Sigmoid colon (tissue), 7 donors: ENCODE measurements around the gene NT5C1B. TPM values are rescaled to one million over a fixed set of nuclear protein-coding genes. Genes with fewer than 3 reads are reported as not detected.

Source experiments
- DNase-seq: peaks from one replicate; pipeline ENCODE4 v3.0.0-alpha.2; 2019
- H3K27ac ChIP-seq, 4 donors: fragments of 200-600 bp; sonication (generic); one replicate each; pipeline ENCODE4 v1.5.1; 2016 to 2019; ENCODE audit warnings: mild to moderate bottlenecking in 1 of 4
- H3K27me3 ChIP-seq, 3 donors: fragments of 200-600 bp; sonication (generic); one replicate each; pipeline ENCODE4 v1.5.1; 2019; ENCODE audit warnings: mild to moderate bottlenecking in 1 of 3
- H3K36me3 ChIP-seq, 4 donors: fragments of 200-600 bp; sonication (generic); one replicate each; pipeline ENCODE4 v1.5.1; 2016 to 2019
- H3K4me1 ChIP-seq, 4 donors: fragments of 200-600 bp; sonication (generic); one replicate each; pipeline ENCODE4 v1.5.1; 2017 to 2019
- H3K4me3 ChIP-seq, 4 donors: fragments of 200-600 bp; sonication (generic); one replicate each; pipeline ENCODE4 v1.5.1; 2017 to 2019; ENCODE audit warnings: mild to moderate bottlenecking in 2 of 4, moderate library complexity in 1 of 4
- H3K9me3 ChIP-seq, 4 donors: fragments of 200-600 bp in 3 of 4; sonication (generic) in 3 of 4; one replicate each; pipeline versions ENCODE4 v1.5.1 to v1.6.1; 2013 to 2019
- EP300 ChIP-seq, 4 donors: sonication (generic); formaldehyde crosslinking; IDR thresholded peaks; one replicate each; pipeline ENCODE4 v1.6.1; 2017; ENCODE audit warnings: antibody characterized with exemption in 4 of 4
- POLR2A ChIP-seq, 2 donors: fragments of 450-650 bp; IDR thresholded peaks; one replicate each; pipeline ENCODE4 v1.6.1; 2016; ENCODE audit warnings: antibody characterized with exemption in 2 of 2, mild to moderate bottlenecking in 2 of 2, moderate library complexity in 2 of 2
- POLR2AphosphoS5 ChIP-seq, 4 donors: sonication (generic); formaldehyde crosslinking; IDR thresholded peaks; one replicate each; pipeline ENCODE4 v1.6.1; 2017; ENCODE audit warnings: antibody characterized with exemption in 4 of 4
- WGBS, 2 donors: extraction: QIAGEN DNeasy Blood & Tissue Kit; methylation state at CpG; one replicate each; pipeline ENCODE4 v1.1.7; 2013; 5-methylcytosine and 5-hydroxymethylcytosine counted together
- intact Hi-C: fragments of 100-400 bp; cut with DNase I; formaldehyde crosslinking; loops from one replicate; pipeline ENCODE4 v1.15.1; 2023
- polyA plus RNA-seq, 3 donors: library from polyadenylated mRNA; stranded (reverse); fragments of 200-250 nt; gene quantifications; one replicate each; pipeline ENCODE4 v1.2.3, GENCODE V29; 2013
- total RNA-seq, 4 donors: library from RNA; depleted of rRNA; stranded (reverse); fragments of >200 nt; gene quantifications; one replicate each; pipeline ENCODE4 v1.1.0, GENCODE V29; 2016
- TF ChIP-seq, protein P1 (sequence below), 4 experiments: fragments of 450-650 bp in 3 of 4; fragments of 200-600 bp in 1 of 4; IDR thresholded peaks; one replicate each; pipeline ENCODE4 v1.5.1; 2016 to 2019; ENCODE audit warnings: antibody characterized with exemption in 4 of 4, mild to moderate bottlenecking in 3 of 4, moderate library complexity in 2 of 4
- donor health status: healthy with polysubstance abuse.
- donor health status: Bipolar disorder and iron deficiency.
- donor health status: healthy.

NT5C1B gene
- total and polyA plus RNA-seq, 7 donors, result not detected

DNA sequence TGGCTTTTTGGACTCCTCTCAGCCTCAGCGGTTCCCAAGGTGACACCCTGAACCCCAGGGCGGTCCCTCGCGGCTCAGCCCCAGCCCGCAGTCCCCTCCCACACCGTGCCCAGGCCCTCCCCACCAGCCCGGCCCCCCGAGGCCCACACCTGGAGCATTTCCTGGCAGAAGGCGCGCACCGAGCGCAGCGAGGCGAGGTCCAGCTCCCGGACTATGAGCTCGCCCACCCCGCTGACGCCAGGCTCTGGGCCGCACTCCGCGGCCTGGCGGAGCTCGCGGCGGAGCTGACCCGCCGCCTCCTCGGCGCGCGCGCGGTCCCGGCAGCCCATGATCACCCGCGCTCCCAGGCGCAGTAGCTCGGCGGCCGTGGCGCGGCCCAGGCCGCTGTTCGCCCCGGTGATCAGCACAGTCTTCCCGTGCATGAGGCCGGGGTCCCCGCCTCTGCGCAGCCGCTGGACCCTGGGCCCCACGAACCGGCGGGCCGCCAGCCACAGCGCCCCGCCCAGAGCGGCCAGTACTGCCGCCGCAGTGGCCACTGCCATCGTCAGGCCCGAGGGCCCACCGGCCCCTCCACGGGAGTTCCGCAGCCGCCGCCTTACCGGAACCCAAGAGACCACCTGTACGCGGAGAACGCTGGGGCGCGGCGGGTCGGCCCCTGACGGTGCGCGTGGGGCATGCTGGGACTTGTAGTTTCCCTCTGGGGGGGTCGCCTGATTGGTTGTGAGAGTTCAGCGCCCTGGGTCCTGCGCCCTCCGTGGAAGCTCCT is 29.2 kb downstream of the NT5C1B start, which contains the start of gene RDH14:
Gene RDH14 (minus strand): TSS at position 623 of the 766 bp plus-strand sequence. CDS start 81 bp downstream, at position 542.
- TF ChIP-seq POLR2A (IDR thresholded peaks at IDR 0.05) (peak; percentile 42 to 53), POLR2AphosphoS5 (IDR thresholded peaks at IDR 0.05) (peak; percentile 75 to 92 (median 88))
- TF ChIP-seq, protein P1, sequence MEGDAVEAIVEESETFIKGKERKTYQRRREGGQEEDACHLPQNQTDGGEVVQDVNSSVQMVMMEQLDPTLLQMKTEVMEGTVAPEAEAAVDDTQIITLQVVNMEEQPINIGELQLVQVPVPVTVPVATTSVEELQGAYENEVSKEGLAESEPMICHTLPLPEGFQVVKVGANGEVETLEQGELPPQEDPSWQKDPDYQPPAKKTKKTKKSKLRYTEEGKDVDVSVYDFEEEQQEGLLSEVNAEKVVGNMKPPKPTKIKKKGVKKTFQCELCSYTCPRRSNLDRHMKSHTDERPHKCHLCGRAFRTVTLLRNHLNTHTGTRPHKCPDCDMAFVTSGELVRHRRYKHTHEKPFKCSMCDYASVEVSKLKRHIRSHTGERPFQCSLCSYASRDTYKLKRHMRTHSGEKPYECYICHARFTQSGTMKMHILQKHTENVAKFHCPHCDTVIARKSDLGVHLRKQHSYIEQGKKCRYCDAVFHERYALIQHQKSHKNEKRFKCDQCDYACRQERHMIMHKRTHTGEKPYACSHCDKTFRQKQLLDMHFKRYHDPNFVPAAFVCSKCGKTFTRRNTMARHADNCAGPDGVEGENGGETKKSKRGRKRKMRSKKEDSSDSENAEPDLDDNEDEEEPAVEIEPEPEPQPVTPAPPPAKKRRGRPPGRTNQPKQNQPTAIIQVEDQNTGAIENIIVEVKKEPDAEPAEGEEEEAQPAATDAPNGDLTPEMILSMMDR (IDR thresholded peaks at IDR 0.05), result no peak
- intact Hi-C loops, result loop anchor here (2.0 to 5.0 kb wide), 2 partner anchors 39 to 787 kb away; no protein-coding TSS in a partner anchor
- no peaks in the 10 kb centered on the region for H3K9me3 ChIP-seq
- peak within 1 kb of the TSS; percentile 73 to 88 (median 78) for H3K4me3 ChIP-seq
- H3K36me3 ChIP-seq, result peaks cover 0 to 5% (median 3%) of the 10 kb centered on the region in 4 donors
- peak; percentile 98 for DNase-seq
- 0 to 1% methylated on average over 81 of the region's 81 CpGs for WGBS, 2 donors
- H3K27me3 ChIP-seq, result no peaks in the 10 kb centered on the region
- H3K27ac ChIP-seq, result peak within 1 kb of the TSS; percentile 95 to 99 (median 96)
- peaks cover 0 to 32% (median 21%) of the 10 kb centered on the region in 4 donors for H3K4me1 ChIP-seq

DNA sequence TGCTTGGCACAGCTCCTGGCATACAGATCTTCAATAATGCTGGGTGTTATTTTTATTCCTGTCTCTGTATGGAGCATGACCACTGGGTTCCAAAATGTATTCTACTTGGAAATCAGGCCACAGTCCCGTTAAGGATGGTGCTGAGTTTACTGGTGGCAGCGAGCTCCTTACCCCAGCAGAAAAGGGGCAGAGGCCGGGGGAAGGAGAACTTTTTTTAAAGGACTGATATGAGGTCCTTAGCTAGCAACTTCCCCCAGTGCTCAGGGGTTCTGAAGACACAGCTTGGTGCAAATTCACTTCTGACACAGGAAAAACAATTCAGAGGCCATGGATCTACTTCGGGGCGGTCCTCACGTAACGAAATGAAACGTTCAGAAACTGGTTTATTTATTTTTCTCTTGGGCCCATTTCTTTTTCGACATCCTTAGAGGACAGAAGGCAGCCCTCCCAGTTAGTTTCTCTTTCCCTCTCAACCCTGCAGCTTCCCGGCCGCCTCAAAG is 29.8 kb downstream of the NT5C1B start:
- Histone ChIP-seq H3K4me3 (peak overlapping the region; percentile 73 to 88 (median 78)), H3K36me3 (peaks cover 0 to 11% (median 6%) of the 10 kb centered on the region in 4 donors), H3K27ac (peak overlapping the region; percentile 95 to 99 (median 96)), H3K27me3 (no peaks in the 10 kb centered on the region), H3K9me3 (no peaks in the 10 kb centered on the region), H3K4me1 (peaks cover 0 to 32% (median 21%) of the 10 kb centered on the region in 4 donors)
- 1 to 2% methylated on average over 11 of the region's 11 CpGs for WGBS, 2 donors
- no peak for DNase-seq
- intact Hi-C loops, result loop anchor here (2.0 to 10.0 kb wide), 4 partner anchors 39 to 1345 kb away; partner anchors contain the start of gene TTC32
- TF ChIP-seq, protein P1 (IDR thresholded peaks at IDR 0.05), result no peak
- TF ChIP-seq POLR2AphosphoS5 (IDR thresholded peaks at IDR 0.05) (no peak), EP300 (IDR thresholded peaks at IDR 0.05) (no peak), POLR2A (IDR thresholded peaks at IDR 0.05) (no peak)

DNA sequence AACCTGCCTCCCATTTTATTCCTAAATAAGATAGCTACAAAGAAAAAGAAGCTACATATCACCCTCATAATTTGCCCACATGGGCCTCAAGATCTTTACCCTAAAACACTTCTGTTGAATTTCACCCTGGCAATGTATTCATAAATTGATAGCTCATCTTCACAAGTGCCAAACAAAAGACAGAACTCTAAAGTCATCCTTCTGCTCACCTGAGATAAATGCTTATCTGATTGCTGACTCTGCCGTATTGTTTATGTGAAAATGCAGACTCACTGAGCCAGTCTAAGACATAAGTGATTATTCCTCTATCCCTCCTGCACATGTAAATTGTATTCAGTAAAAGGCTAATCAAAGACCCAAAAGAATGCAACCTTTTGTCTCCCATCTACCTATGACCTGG is 30.9 kb downstream of the NT5C1B start:
- H3K4me1 ChIP-seq, result peaks cover 0 to 32% (median 21%) of the 10 kb centered on the region in 4 donors
- 64 to 85% methylated on average over 1 of the region's 1 CpG for WGBS, 2 donors
- no peaks in the 10 kb centered on the region for H3K27me3 ChIP-seq
- H3K36me3 ChIP-seq, result peaks cover 0 to 16% (median 6%) of the 10 kb centered on the region in 4 donors
- peak overlapping the region in 3 of 4 donors; percentile 95 to 99 (median 95) for H3K27ac ChIP-seq
- DNase-seq, result no peak
- no peak for TF ChIP-seq POLR2A (IDR thresholded peaks at IDR 0.05)
- no peak for TF ChIP-seq EP300 (IDR thresholded peaks at IDR 0.05)
- TF ChIP-seq POLR2AphosphoS5 (IDR thresholded peaks at IDR 0.05), result no peak
- TF ChIP-seq, protein P1 (IDR thresholded peaks at IDR 0.05), result no peak
- H3K4me3 ChIP-seq, result no peak overlapping the region
- no peaks in the 10 kb centered on the region for H3K9me3 ChIP-seq
- intact Hi-C loops, result loop anchor here (2.0 to 10.0 kb wide), 2 partner anchors 802 to 1346 kb away; partner anchors contain the start of gene TTC32

DNA sequence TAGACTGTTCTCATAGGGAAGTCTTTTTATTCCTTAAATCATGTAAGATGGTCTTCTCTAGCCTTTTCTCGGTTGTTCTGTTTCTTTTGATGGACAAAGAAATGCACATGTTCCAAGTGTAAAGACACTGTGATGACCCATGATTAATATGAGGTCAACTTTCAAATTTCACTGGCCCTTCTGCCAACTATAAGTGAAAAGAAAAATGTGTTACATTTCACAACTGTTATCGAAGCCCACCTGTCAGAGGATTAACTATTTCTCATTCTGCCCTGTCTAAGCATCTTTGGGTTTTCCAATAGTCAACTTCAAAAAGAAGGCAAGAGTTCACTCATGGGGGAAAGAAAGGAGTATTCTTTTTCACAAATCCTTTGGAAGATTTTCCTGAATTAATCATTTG is 32.2 kb downstream of the NT5C1B start:
- Histone ChIP-seq H3K27ac (peak overlapping the region in 1 of 4 donors; percentile 99), H3K4me3 (no peak overlapping the region), H3K9me3 (no peaks in the 10 kb centered on the region), H3K4me1 (peaks cover 0 to 38% (median 25%) of the 10 kb centered on the region in 4 donors), H3K27me3 (no peaks in the 10 kb centered on the region), H3K36me3 (peaks cover 0 to 16% (median 6%) of the 10 kb centered on the region in 4 donors)
- intact Hi-C loops, result loop anchor here (10.0 kb wide), 1 partner anchor 1348 kb away; the partner anchor contains the start of gene TTC32
- WGBS, 2 donors, result 88 to 93% methylated on average over 2 of the region's 2 CpGs
- DNase-seq, result no peak
- TF ChIP-seq, protein P1 (IDR thresholded peaks at IDR 0.05), result no peak
- TF ChIP-seq POLR2AphosphoS5 (IDR thresholded peaks at IDR 0.05) (no peak), POLR2A (IDR thresholded peaks at IDR 0.05) (no peak), EP300 (IDR thresholded peaks at IDR 0.05) (no peak)
